Fibroblast of lung (primary cell): Measurements from ENCODE around the gene MAML3. TPM values are rescaled to one million over a fixed set of nuclear protein-coding genes. Genes with fewer than 3 reads are reported as not detected.

ENCODE experiments used
- DNase-seq, 2 donors: peaks; one replicate each; pipeline versions ENCODE4 v3.0.0 to v3.0.0-alpha.2; 2010; ENCODE audit warnings: low read depth in 2 of 2
- H2AFZ ChIP-seq: 2 replicates; pipeline ENCODE4 v1.5.1; 2012; ENCODE audit warnings: low read length, control low read depth, inconsistent platforms
- H3K27ac ChIP-seq: 2 replicates; pipeline ENCODE4 v1.5.1; 2011; ENCODE audit warnings: low read length, control low read depth; ENCODE audit not compliant: insufficient read depth
- H3K27me3 ChIP-seq: 2 replicates; pipeline ENCODE4 v1.5.1; 2011; ENCODE audit warnings: mild to moderate bottlenecking, low read length; ENCODE audit not compliant: control insufficient read depth, insufficient read depth
- H3K36me3 ChIP-seq: 2 replicates; pipeline ENCODE4 v1.5.1; 2011; ENCODE audit warnings: low read length; ENCODE audit not compliant: control insufficient read depth, insufficient read depth
- H3K4me1 ChIP-seq: 2 replicates; pipeline ENCODE4 v1.5.1; 2011; ENCODE audit warnings: low read length; ENCODE audit not compliant: control insufficient read depth, insufficient read depth; ENCODE audit errors: extremely low read depth
- H3K4me2 ChIP-seq: 2 replicates; pipeline ENCODE4 v1.5.1; 2011; ENCODE audit warnings: low read length, control low read depth; ENCODE audit not compliant: insufficient read depth; ENCODE audit errors: extremely low read depth
- H3K4me3 ChIP-seq, 4 experiments: fragments of 200-600 bp in 1 of 4; sonication (generic) in 1 of 4; replicated peaks in 1 of 4; 2 replicates each; pipeline ENCODE4 v1.5.1; 2011 to 2016; ENCODE audit warnings: low read length in 4 of 4, low read depth in 3 of 4, mild to moderate bottlenecking in 3 of 4, control low read depth in 2 of 4, inconsistent platforms in 1 of 4, mixed read lengths in 1 of 4; ENCODE audit not compliant: insufficient read depth in 1 of 4; ENCODE audit errors: control extremely low read depth in 1 of 4
- H3K79me2 ChIP-seq: 2 replicates; pipeline ENCODE4 v1.5.1; 2012; ENCODE audit warnings: mild to moderate bottlenecking, low read length, inconsistent platforms; ENCODE audit not compliant: control insufficient read depth, insufficient read depth
- H3K9ac ChIP-seq: 2 replicates; pipeline ENCODE4 v1.5.1; 2011; ENCODE audit warnings: mild to moderate bottlenecking, low read length, control low read depth; ENCODE audit not compliant: insufficient read depth
- H3K9me3 ChIP-seq: 2 replicates; pipeline ENCODE4 v1.5.1; 2012; ENCODE audit warnings: low read depth, low read length; ENCODE audit not compliant: control insufficient read depth, insufficient read depth
- H4K20me1 ChIP-seq: 2 replicates; pipeline ENCODE4 v1.5.1; 2011; ENCODE audit warnings: low read length; ENCODE audit not compliant: control insufficient read depth, insufficient read depth; ENCODE audit errors: extremely low read depth
- EZH2 ChIP-seq: IDR thresholded peaks from 2 replicates; pipeline ENCODE4 v1.5.1; 2012; ENCODE audit warnings: low read length, control low read depth, mild to moderate bottlenecking; ENCODE audit errors: missing control alignments
- polyA plus RNA-seq, 2 donors: library from polyadenylated mRNA; depleted of rRNA in 1 of 2; stranded (reverse) in 1 of 2; unstranded in 1 of 2; fragments of >200 nt; gene quantifications; 2 replicates each; pipeline ENCODE4 v1.2.1, GENCODE V29; 2011 to 2012; ENCODE audit warnings: missing spikeins in 1 of 2
- total RNA-seq: library from RNA; depleted of rRNA; stranded (reverse); fragments of >200 nt; gene quantifications from 2 replicates; pipeline ENCODE4 v1.2.1, GENCODE V29; 2014
- TF ChIP-seq, protein P1 (sequence below), 2 donors: IDR thresholded peaks in 1 of 2; conservative IDR thresholded peaks in 1 of 2; 1 replicate in 1 of 2; 2 replicates in 1 of 2; pipeline ENCODE4 v1.5.1; 2011 to 2012; ENCODE audit warnings: low read length in 2 of 2, control low read depth in 1 of 2, inconsistent platforms in 1 of 2, low read depth in 1 of 2, mild to moderate bottlenecking in 1 of 2

Gene MAML3
- total and polyA plus RNA-seq, 2 donors (not counting 1 experiment from before 2014, with no cell fraction given): 2.0 to 2.8 TPM

DNA sequence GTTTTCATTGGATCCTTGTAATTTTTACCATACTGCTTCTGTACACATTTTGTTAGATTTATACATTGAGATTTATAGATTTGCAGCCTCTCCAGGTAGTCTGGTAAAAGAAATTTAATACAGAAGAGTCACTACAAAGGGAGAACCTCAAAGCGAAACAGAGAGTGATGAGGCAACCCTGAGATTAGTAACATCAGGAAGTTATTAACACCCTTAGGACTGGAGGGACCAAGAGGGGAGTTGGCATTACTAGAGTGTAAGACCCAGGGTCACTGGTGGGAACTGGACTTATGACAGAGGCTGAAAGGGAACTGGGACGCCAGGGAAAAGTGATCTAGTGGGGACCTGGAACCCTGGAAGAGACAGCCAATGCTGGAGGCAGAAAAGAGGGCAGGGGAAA is 20.6 kb upstream of the MAML3 start:
- Histone ChIP-seq H3K9me3 (no peaks in the 10 kb centered on the region), H3K27ac (no peak overlapping the region), H4K20me1 (no peaks in the 10 kb centered on the region), H3K9ac (no peak overlapping the region), H3K79me2 (no peaks in the 10 kb centered on the region), H3K27me3 (no peaks in the 10 kb centered on the region), H3K36me3 (no peaks in the 10 kb centered on the region), H2AFZ (no peak overlapping the region), H3K4me1 (no peaks in the 10 kb centered on the region), H3K4me2 (no peak overlapping the region), H3K4me3 (no peak overlapping the region)
- DNase-seq: no peak
- TF ChIP-seq, protein P1, sequence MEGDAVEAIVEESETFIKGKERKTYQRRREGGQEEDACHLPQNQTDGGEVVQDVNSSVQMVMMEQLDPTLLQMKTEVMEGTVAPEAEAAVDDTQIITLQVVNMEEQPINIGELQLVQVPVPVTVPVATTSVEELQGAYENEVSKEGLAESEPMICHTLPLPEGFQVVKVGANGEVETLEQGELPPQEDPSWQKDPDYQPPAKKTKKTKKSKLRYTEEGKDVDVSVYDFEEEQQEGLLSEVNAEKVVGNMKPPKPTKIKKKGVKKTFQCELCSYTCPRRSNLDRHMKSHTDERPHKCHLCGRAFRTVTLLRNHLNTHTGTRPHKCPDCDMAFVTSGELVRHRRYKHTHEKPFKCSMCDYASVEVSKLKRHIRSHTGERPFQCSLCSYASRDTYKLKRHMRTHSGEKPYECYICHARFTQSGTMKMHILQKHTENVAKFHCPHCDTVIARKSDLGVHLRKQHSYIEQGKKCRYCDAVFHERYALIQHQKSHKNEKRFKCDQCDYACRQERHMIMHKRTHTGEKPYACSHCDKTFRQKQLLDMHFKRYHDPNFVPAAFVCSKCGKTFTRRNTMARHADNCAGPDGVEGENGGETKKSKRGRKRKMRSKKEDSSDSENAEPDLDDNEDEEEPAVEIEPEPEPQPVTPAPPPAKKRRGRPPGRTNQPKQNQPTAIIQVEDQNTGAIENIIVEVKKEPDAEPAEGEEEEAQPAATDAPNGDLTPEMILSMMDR (conservative IDR thresholded peaks at IDR 0.05 in 1 of 2, IDR thresholded peaks at IDR 0.05 in 1 of 2; ENCODE audit: low read depth in 1 of 2, low read length in 2 of 2): no peak
- no peak for TF ChIP-seq EZH2

DNA sequence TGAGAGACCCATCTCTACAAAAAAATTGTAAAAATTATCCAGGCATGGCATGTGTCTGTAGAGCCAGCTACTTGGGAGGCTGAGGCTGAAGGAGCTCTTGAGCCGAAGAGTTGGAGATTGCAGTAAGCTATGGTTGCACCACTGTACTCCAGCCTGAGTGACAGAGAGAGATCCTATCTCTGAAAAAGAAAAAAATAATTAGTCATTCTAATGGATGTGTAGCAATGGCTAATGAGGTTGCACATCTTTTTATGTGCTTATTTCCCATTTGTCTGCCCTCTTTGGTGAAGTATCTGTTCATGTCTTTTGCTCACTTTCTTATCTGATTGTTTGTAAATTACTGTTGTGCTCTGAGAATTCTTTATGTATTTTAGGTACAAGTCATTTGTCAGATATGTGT is 19.0 kb upstream of the MAML3 start:
- no peak for DNase-seq
- H3K9ac ChIP-seq: no peak overlapping the region
- no peaks in the 10 kb centered on the region for H3K36me3 ChIP-seq
- no peaks in the 10 kb centered on the region for H3K4me1 ChIP-seq
- TF ChIP-seq EZH2: no peak
- TF ChIP-seq, protein P1 (conservative IDR thresholded peaks at IDR 0.05 in 1 of 2, IDR thresholded peaks at IDR 0.05 in 1 of 2; ENCODE audit: low read depth in 1 of 2, low read length in 2 of 2): no peak
- H3K27ac ChIP-seq: no peak overlapping the region
- H3K9me3 ChIP-seq: no peaks in the 10 kb centered on the region
- H2AFZ ChIP-seq: no peak overlapping the region
- no peaks in the 10 kb centered on the region for H3K27me3 ChIP-seq
- H3K79me2 ChIP-seq: no peaks in the 10 kb centered on the region
- no peak overlapping the region for H3K4me2 ChIP-seq
- H3K4me3 ChIP-seq: no peak overlapping the region
- no peaks in the 10 kb centered on the region for H4K20me1 ChIP-seq

DNA sequence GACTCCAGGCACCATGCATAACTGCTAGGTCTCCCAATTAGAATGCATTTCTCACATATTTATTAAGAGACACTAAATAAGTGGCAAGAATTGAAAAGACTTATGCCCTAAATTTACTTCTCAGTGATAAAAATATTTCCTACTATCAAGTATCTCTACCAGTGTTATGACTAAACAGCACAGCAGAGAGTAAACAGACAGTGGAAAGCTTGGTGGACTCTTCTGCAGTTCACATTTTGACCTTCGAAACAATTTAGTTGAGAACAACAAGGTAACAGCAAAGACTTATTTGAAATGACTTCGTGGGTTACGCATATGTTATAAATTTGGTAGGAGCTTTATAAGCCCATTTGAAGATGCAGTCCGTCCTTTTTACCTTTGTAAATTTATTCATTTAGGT is 16.3 kb upstream of the MAML3 start:
- Histone ChIP-seq H3K79me2 (no peaks in the 10 kb centered on the region), H4K20me1 (no peaks in the 10 kb centered on the region), H3K9ac (no peak overlapping the region), H3K4me2 (no peak overlapping the region), H2AFZ (no peak overlapping the region), H3K27ac (no peak overlapping the region), H3K4me1 (no peaks in the 10 kb centered on the region), H3K4me3 (no peak overlapping the region), H3K9me3 (no peaks in the 10 kb centered on the region), H3K27me3 (no peaks in the 10 kb centered on the region), H3K36me3 (no peaks in the 10 kb centered on the region)
- TF ChIP-seq EZH2: no peak
- TF ChIP-seq, protein P1 (conservative IDR thresholded peaks at IDR 0.05 in 1 of 2, IDR thresholded peaks at IDR 0.05 in 1 of 2; ENCODE audit: low read depth in 1 of 2, low read length in 2 of 2): no peak
- no peak for DNase-seq
